ENCODE results near the gene PFKFB4. TPM values are rescaled to one million over a fixed set of nuclear protein-coding genes. Genes with fewer than 3 reads are reported as not detected.

PFKFB4 gene
- total RNA-seq, 1 experiment from 2014 or later = 12.3 TPM

GRCh38 chr3:48569400-48569799, 12.8 kb upstream of the PFKFB4 start:
- Histone ChIP-seq H3K9me3 (ENCODE audit: control insufficient read depth, low read depth, low read length) (no peaks in the 10 kb centered on the region), H4K8ac (replicated peaks; ENCODE audit: insufficient read length, low read depth, low read length) (no peak overlapping the region), H3K18ac (ENCODE audit: insufficient read length, low read depth, low read length) (no peak overlapping the region), H3K9ac (ENCODE audit: extremely low read depth, insufficient read length, low read length) (no peak overlapping the region), H3K27me3 (ENCODE audit: insufficient read depth, low read length) (no peaks in the 10 kb centered on the region), H2BK20ac (ENCODE audit: low read depth, low read length, poor library complexity, severe bottlenecking) (no peak overlapping the region), H3K23ac (ENCODE audit: insufficient read length, low read depth, low read length) (no peak overlapping the region), H3K27ac (ENCODE audit: insufficient read length, low read depth, low read length) (no peak overlapping the region), H3K4me2 (ENCODE audit: insufficient read depth, insufficient read length, low read length) (no peak overlapping the region), H2BK15ac (ENCODE audit: low read depth, low read length) (no peak overlapping the region), H2BK120ac (ENCODE audit: low read depth, low read length, poor library complexity, severe bottlenecking) (no peak overlapping the region), H2AK5ac (ENCODE audit: insufficient read length, low read length) (no peak overlapping the region), H3T11ph (ENCODE audit: low read length) (no peak overlapping the region), H3K4ac (ENCODE audit: low read depth, low read length) (no peak overlapping the region), H3K56ac (ENCODE audit: insufficient read length, low read depth, low read length) (no peak overlapping the region), H2BK12ac (ENCODE audit: insufficient read length, low read depth, low read length) (no peak overlapping the region), H2AFZ (ENCODE audit: low read length) (no peak overlapping the region), H3K14ac (ENCODE audit: insufficient read depth, low read length) (no peak overlapping the region), H2BK5ac (ENCODE audit: insufficient read length, low read length) (no peak overlapping the region), H3K79me2 (ENCODE audit: insufficient read depth, low read length) (no peaks in the 10 kb centered on the region), H4K5ac (ENCODE audit: insufficient read length, low read depth, low read length) (no peak overlapping the region), H3K4me1 (ENCODE audit: insufficient read depth, low read length) (no peaks in the 10 kb centered on the region), H3K79me1 (ENCODE audit: insufficient read depth, low read depth, low read length, poor library complexity, severe bottlenecking) (no peaks in the 10 kb centered on the region), H3K23me2 (ENCODE audit: insufficient read length, low read depth, low read length, poor library complexity, severe bottlenecking) (no peaks in the 10 kb centered on the region), H4K91ac (ENCODE audit: insufficient read length, low read depth, low read length) (no peak overlapping the region), H4K20me1 (ENCODE audit: control insufficient read depth, insufficient read depth, insufficient read length) (no peaks in the 10 kb centered on the region)
- DNase-seq = no peak
- Mint-ChIP-seq H3K27me3 (ENCODE audit: low read depth) (no peaks in the 10 kb centered on the region), H3K27ac (no peak overlapping the region), H3K36me3 (ENCODE audit: insufficient read depth in 1 of 3, low read depth in 3 of 3) (peaks cover 0 to 26% (median 0%) of the 10 kb centered on the region in 3 experiments; a peak in 4 of 7 replicates), H3K4me3 (no peak overlapping the region), H3K9me3 (no peaks in the 10 kb centered on the region), H3K4me1 (no peaks in the 10 kb centered on the region)
- TF ChIP-seq, protein P1, sequence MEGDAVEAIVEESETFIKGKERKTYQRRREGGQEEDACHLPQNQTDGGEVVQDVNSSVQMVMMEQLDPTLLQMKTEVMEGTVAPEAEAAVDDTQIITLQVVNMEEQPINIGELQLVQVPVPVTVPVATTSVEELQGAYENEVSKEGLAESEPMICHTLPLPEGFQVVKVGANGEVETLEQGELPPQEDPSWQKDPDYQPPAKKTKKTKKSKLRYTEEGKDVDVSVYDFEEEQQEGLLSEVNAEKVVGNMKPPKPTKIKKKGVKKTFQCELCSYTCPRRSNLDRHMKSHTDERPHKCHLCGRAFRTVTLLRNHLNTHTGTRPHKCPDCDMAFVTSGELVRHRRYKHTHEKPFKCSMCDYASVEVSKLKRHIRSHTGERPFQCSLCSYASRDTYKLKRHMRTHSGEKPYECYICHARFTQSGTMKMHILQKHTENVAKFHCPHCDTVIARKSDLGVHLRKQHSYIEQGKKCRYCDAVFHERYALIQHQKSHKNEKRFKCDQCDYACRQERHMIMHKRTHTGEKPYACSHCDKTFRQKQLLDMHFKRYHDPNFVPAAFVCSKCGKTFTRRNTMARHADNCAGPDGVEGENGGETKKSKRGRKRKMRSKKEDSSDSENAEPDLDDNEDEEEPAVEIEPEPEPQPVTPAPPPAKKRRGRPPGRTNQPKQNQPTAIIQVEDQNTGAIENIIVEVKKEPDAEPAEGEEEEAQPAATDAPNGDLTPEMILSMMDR (conservative IDR thresholded peaks at IDR 0.05) = no peak
- no CpG with 5 or more reads among the region's 10 CpGs for WGBS (ENCODE audit: extremely low coverage, insufficient read length, low lambda C conversion rate)
